Suprapubic skin (tissue), 4 donors: Measurements from ENCODE around the gene PGBD2.

Source experiments
- CTCF ChIP-seq, 2 donors: fragments of 200-600 bp in 1 of 2; fragments of 450-650 bp in 1 of 2; sonication (generic) in 1 of 2; IDR thresholded peaks; one replicate each; pipeline ENCODE4 v1.5.1; 2016 to 2019; ENCODE audit warnings: antibody characterized with exemption in 2 of 2, mild to moderate bottlenecking in 1 of 2, moderate library complexity in 1 of 2
- POLR2A ChIP-seq, 2 donors: fragments of 450-650 bp; IDR thresholded peaks; one replicate each; pipeline ENCODE4 v1.6.1; 2017; ENCODE audit warnings: antibody characterized with exemption in 2 of 2, mild to moderate bottlenecking in 2 of 2, moderate library complexity in 2 of 2
- POLR2AphosphoS5 ChIP-seq, 3 donors: sonication (generic); formaldehyde crosslinking; IDR thresholded peaks; one replicate each; pipeline ENCODE4 v1.6.1; 2017; ENCODE audit warnings: antibody characterized with exemption in 3 of 3

GRCh38 chr1:248886237-248886895 lies 19.7 kb upstream of the PGBD2 start:
- TF ChIP-seq CTCF (IDR thresholded peaks at IDR 0.05), result no peak
- TF ChIP-seq POLR2A (IDR thresholded peaks at IDR 0.05), result no peak
- no peak for TF ChIP-seq POLR2AphosphoS5 (IDR thresholded peaks at IDR 0.05)
